GM21526 (cell line): ENCODE results near the gene RPS16.
"Not testable (repeated sequence)": the region's sequence is repeated elsewhere in the genome, so short reads cannot be mapped to it uniquely, and the experiment has no call there.

Experiments used
- ATAC-seq: cut with Tn5 transposase; IDR thresholded peaks from one replicate; pipeline ENCODE4 v1.9.1; 2021; ENCODE audit warnings: moderate library complexity; ENCODE audit not compliant: unreplicated experiment, low FRiP score

Gene RPS16

GRCh38 chr19:39451257-39451656 is 15.5 kb upstream of the RPS16 start:
- not testable (repeated sequence) for ATAC-seq

- no peak for ATAC-seq
These were observed 13.5 kb upstream of the RPS16 start for GRCh38 chr19:39449116-39449797.

- no peak for ATAC-seq
These were observed 12.5 kb upstream of the RPS16 start for GRCh38 chr19:39448271-39448670.

- no peak for ATAC-seq
These were observed 10.8 kb upstream of the RPS16 start for GRCh38 chr19:39446365-39447084.

- peak; percentile 69 for ATAC-seq
These were observed 9.7 kb upstream of the RPS16 start, which contains the start of gene SUPT5H for GRCh38 chr19:39445196-39446111. TSS of gene SUPT5H (plus strand) at chr19:39445582. CDS start at chr19:39445891, 309 bp downstream.

- ATAC-seq = no peak
These were observed 8.9 kb upstream of the RPS16 start for GRCh38 chr19:39444598-39445195.

GRCh38 chr19:39438270-39438934 is 2.7 kb upstream of the RPS16 start:
- ATAC-seq = no peak

GRCh38 chr19:39436350-39436716 is 584 bp upstream of the RPS16 start:
- ATAC-seq = no peak

- ATAC-seq = no peak
These were observed 1.3 kb downstream of the RPS16 start for GRCh38 chr19:39434123-39435076.

GRCh38 chr19:39433480-39434079 is 2.2 kb downstream of the RPS16 start:
- ATAC-seq = no peak

- no peak for ATAC-seq
These were observed 3.1 kb downstream of the RPS16 start for GRCh38 chr19:39432677-39433025.

GRCh38 chr19:39430675-39431593 is 4.8 kb downstream of the RPS16 start:
- no peak for ATAC-seq

GRCh38 chr19:39428283-39429112 is 7.3 kb downstream of the RPS16 start:
- no peak for ATAC-seq

- ATAC-seq = no peak
These were observed 8.0 kb downstream of the RPS16 start for GRCh38 chr19:39427707-39428106.

- no peak for ATAC-seq
These were observed 9.6 kb downstream of the RPS16 start for GRCh38 chr19:39426170-39426569.

- no peak for ATAC-seq
These were observed 10.0 kb downstream of the RPS16 start for GRCh38 chr19:39425744-39426143.

- ATAC-seq = no peak
These were observed 10.8 kb downstream of the RPS16 start for GRCh38 chr19:39424934-39425333.
